PC-9 (cell line): ENCODE measurements around the gene NEDD8. TPM values are rescaled to one million over a fixed set of nuclear protein-coding genes. Genes with fewer than 3 reads are reported as not detected.

Experiments
- BruUV-seq: library from RNA; stranded (reverse); fragments of 400-500 nt; replicated peaks from 2 replicates; lab custom pipeline; 2021; lab: Mats Ljungman, UMichigan
- CTCF ChIA-PET: fragments of 300-600 bp; sonication (Branson Sonifier 250); formaldehyde crosslinking; loops from one replicate; lab custom pipeline; 2022; ENCODE audit warnings: antibody characterized with exemption; lab: Charles Lee
- POLR2A ChIA-PET: fragments of 300-600 bp; sonication (Branson Sonifier 250); formaldehyde crosslinking; loops from one replicate; lab custom pipeline; 2022; ENCODE audit warnings: antibody characterized with exemption; ENCODE audit not compliant: unreplicated experiment; lab: Charles Lee
- DNase-seq, 2 experiments: peaks; one replicate each; pipeline versions ENCODE4 v3.0.0 to v3.0.0-alpha.2; 2015 to 2022; ENCODE audit warnings: mixed read lengths in 1 of 2
- H2AFZ ChIP-seq: fragments of 200-600 bp; sonication (generic); 2 replicates; pipeline ENCODE4 v1.8.1; 2017; ENCODE audit warnings: antibody characterized with exemption
- H3F3A ChIP-seq: fragments of 200-600 bp; sonication (generic); 2 replicates; pipeline ENCODE4 v1.8.1; 2017; ENCODE audit warnings: antibody characterized with exemption, mild to moderate bottlenecking, low read depth; ENCODE audit not compliant: insufficient read depth
- H3K27ac ChIP-seq: fragments of 200-600 bp; sonication (generic); 2 replicates; pipeline ENCODE4 v1.6.1; 2016; ENCODE audit warnings: mixed run types
- H3K27me3 ChIP-seq: fragments of 200-600 bp; sonication (generic); 2 replicates; pipeline ENCODE4 v1.6.1; 2016; ENCODE audit warnings: low read depth, mixed run types; ENCODE audit not compliant: insufficient read depth
- H3K36me3 ChIP-seq: fragments of 200-600 bp; sonication (generic); 2 replicates; pipeline ENCODE4 v1.6.1; 2016; ENCODE audit warnings: low read depth, mixed run types
- H3K4me1 ChIP-seq: fragments of 200-600 bp; sonication (generic); replicated peaks from 2 replicates; pipeline ENCODE4 v1.6.1; 2016; ENCODE audit warnings: mixed run types; ENCODE audit not compliant: insufficient read depth
- H3K4me2 ChIP-seq: fragments of 200-600 bp; sonication (generic); 2 replicates; pipeline ENCODE4 v1.6.1; 2017; ENCODE audit warnings: mixed run types
- H3K4me3 ChIP-seq: fragments of 200-600 bp; sonication (generic); 2 replicates; pipeline ENCODE4 v1.6.1; 2016; ENCODE audit warnings: mixed run types
- H3K79me2 ChIP-seq: fragments of 200-600 bp; sonication (generic); 2 replicates; pipeline ENCODE4 v1.6.1; 2017; ENCODE audit warnings: low read depth, mixed run types
- H3K9me2 ChIP-seq: fragments of 200-600 bp; sonication (generic); 2 replicates; pipeline ENCODE4 v1.8.1; 2017; ENCODE audit warnings: mild to moderate bottlenecking; ENCODE audit not compliant: insufficient read depth
- H3K9me3 ChIP-seq: fragments of 200-600 bp; sonication (generic); 2 replicates; pipeline ENCODE4 v1.8.1; 2016; ENCODE audit warnings: low read depth; ENCODE audit not compliant: insufficient read depth
- H4K20me1 ChIP-seq: fragments of 200-600 bp; sonication (generic); 2 replicates; pipeline ENCODE4 v1.8.1; 2017; ENCODE audit not compliant: insufficient read depth
- CTCF ChIP-seq: fragments of 200-600 bp; sonication (generic); conservative IDR thresholded peaks from 2 replicates; pipeline ENCODE4 v1.6.1; 2017; ENCODE audit warnings: mixed run types, antibody characterized with exemption, mild to moderate bottlenecking, moderate library complexity
- EZH2 ChIP-seq: fragments of 200-600 bp; sonication (generic); IDR thresholded peaks from 2 replicates; pipeline ENCODE4 v1.8.0; 2017; ENCODE audit warnings: antibody characterized with exemption, low read depth
- intact Hi-C: fragments of 100-400 bp; cut with micrococcal nuclease; formaldehyde crosslinking; loops from one replicate; pipeline ENCODE4 v1.10.0; 2022; ENCODE audit not compliant: unreplicated experiment
- total RNA-seq: library from RNA; stranded (reverse); gene quantifications from 2 replicates; pipeline ENCODE4 v1.2.3, GENCODE V29; 2021

NEDD8 gene
- total RNA-seq, 1 experiment from 2014 or later, result 179 TPM

- no TSS peak for BruUV-seq
These were observed 41.8 kb downstream of the NEDD8 start for GRCh38 chr14:24190416-24190815.

GRCh38 chr14:24189460-24189859 lies 42.7 kb downstream of the NEDD8 start:
- Histone ChIP-seq H3F3A (peaks cover 3% of the 10 kb centered on the region; the same call in 1 of the 2 replicates), H3K27ac (no peak overlapping the region), H3K4me1 (peaks cover 15% of the 10 kb centered on the region), H3K79me2 (peaks cover 22% of the 10 kb centered on the region), H3K9me2 (no peaks in the 10 kb centered on the region), H3K36me3 (no peaks in the 10 kb centered on the region), H3K9me3 (no peaks in the 10 kb centered on the region), H3K27me3 (no peaks in the 10 kb centered on the region), H2AFZ (no peak overlapping the region), H3K4me3 (peak overlapping the region; percentile 88), H4K20me1 (no peaks in the 10 kb centered on the region), H3K4me2 (peak overlapping the region; percentile 93)
- no TSS peak for BruUV-seq
- DNase-seq, result no peak
- intact Hi-C loops, result no loop called here
- TF ChIP-seq EZH2, result no peak
- TF ChIP-seq CTCF, result no peak
- CTCF ChIA-PET, result no interaction called here
- POLR2A ChIA-PET, result interaction anchor here (1.4 kb wide), 1 partner anchor 53 kb away, joined by 8 read pairs; the partner anchor contains the start of gene TINF2

More at GRCh38 chr14:24190416-24190815, 41.8 kb downstream of the NEDD8 start:
- peaks cover 18% of the 10 kb centered on the region for H3K4me1 ChIP-seq
- H3K79me2 ChIP-seq, result peaks cover 28% of the 10 kb centered on the region
- no peaks in the 10 kb centered on the region for H3K9me2 ChIP-seq
- no peaks in the 10 kb centered on the region for H3K27me3 ChIP-seq
- H3F3A ChIP-seq, result peaks cover 3% of the 10 kb centered on the region; the same call in 1 of the 2 replicates
- no peaks in the 10 kb centered on the region for H4K20me1 ChIP-seq
- no peak for TF ChIP-seq EZH2
- no peak for TF ChIP-seq CTCF
- H3K4me3 ChIP-seq, result no peak overlapping the region
- DNase-seq, result no peak
- no peaks in the 10 kb centered on the region for H3K9me3 ChIP-seq
- no peaks in the 10 kb centered on the region for H3K36me3 ChIP-seq
- ChIA-PET POLR2A (no interaction called here), CTCF (interaction anchor here (0.7 kb wide), 1 partner anchor 938 kb away, joined by 5 read pairs; no protein-coding TSS in a partner anchor)
- H2AFZ ChIP-seq, result no peak overlapping the region
- intact Hi-C loops, result no loop called here
- no peak overlapping the region for H3K4me2 ChIP-seq
- no peak overlapping the region for H3K27ac ChIP-seq

- Histone ChIP-seq H3K36me3 (no peaks in the 10 kb centered on the region), H4K20me1 (no peaks in the 10 kb centered on the region), H2AFZ (no peak overlapping the region), H3K4me3 (peak overlapping the region; percentile 88), H3K4me1 (peaks cover 11% of the 10 kb centered on the region), H3F3A (peaks cover 3% of the 10 kb centered on the region; the same call in 1 of the 2 replicates), H3K9me3 (no peaks in the 10 kb centered on the region), H3K79me2 (peaks cover 18% of the 10 kb centered on the region), H3K27me3 (no peaks in the 10 kb centered on the region), H3K4me2 (peak overlapping the region; percentile 93), H3K9me2 (no peaks in the 10 kb centered on the region), H3K27ac (peak overlapping the region; percentile 41; the same call in 1 of the 2 replicates)
- TF ChIP-seq CTCF (no peak), EZH2 (no peak)
- ChIA-PET POLR2A (interaction anchor here (1.4 kb wide), 1 partner anchor 53 kb away, joined by 8 read pairs; the partner anchor contains the start of gene TINF2), CTCF (no interaction called here)
- no TSS peak for BruUV-seq
- DNase-seq, result no peak
- intact Hi-C loops, result no loop called here
These were observed 43.1 kb downstream of the NEDD8 start for GRCh38 chr14:24189059-24189375.
